Fibroblast of villous mesenchyme (primary cell): ENCODE results near the gene MEIG1. TPM values are rescaled to one million over a fixed set of nuclear protein-coding genes. Genes with fewer than 3 reads are reported as not detected.
"Not testable (repeated sequence)": the region's sequence is repeated elsewhere in the genome, so short reads cannot be mapped to it uniquely, and the experiment has no call there.

ENCODE experiments used
- DNase-seq: peaks from one replicate; pipeline ENCODE4 v3.0.0-alpha.2; 2010; ENCODE audit warnings: low read depth
- H3K4me3 ChIP-seq: 2 replicates; pipeline ENCODE4 v1.5.1; 2011; ENCODE audit warnings: low read depth, mild to moderate bottlenecking, low read length
- CTCF ChIP-seq: IDR thresholded peaks from 2 replicates; pipeline ENCODE4 v1.5.1; 2012; ENCODE audit warnings: low read depth, mild to moderate bottlenecking, low read length; ENCODE audit not compliant: insufficient read depth
- total RNA-seq: library from RNA; depleted of rRNA; stranded (reverse); fragments of >200 nt; gene quantifications from 2 replicates; pipeline ENCODE4 v1.2.3, GENCODE V29; 2012

Gene MEIG1
- total RNA-seq, 1 donor, result not detected

GRCh38 chr10:14954934-14955333 lies 4.3 kb upstream of the MEIG1 start:
- H3K4me3 ChIP-seq, result no peak overlapping the region
- TF ChIP-seq CTCF, result no peak
- DNase-seq, result no peak

- DNase-seq, result no peak
- TF ChIP-seq CTCF, result no peak
- H3K4me3 ChIP-seq, result peak overlapping the region; percentile 82
Observed at GRCh38 chr10:14958872-14959220, 342 bp upstream of the MEIG1 start.

- no peak for TF ChIP-seq CTCF
- DNase-seq, result no peak
- H3K4me3 ChIP-seq, result no peak overlapping the region
Observed at GRCh38 chr10:14967897-14968296, 8.7 kb downstream of the MEIG1 start.

- peak; percentile 70 for TF ChIP-seq CTCF
- peak; percentile 34 for DNase-seq
- H3K4me3 ChIP-seq, result no peak overlapping the region
Observed at GRCh38 chr10:14971867-14972448, 12.8 kb downstream of the MEIG1 start.

DNA sequence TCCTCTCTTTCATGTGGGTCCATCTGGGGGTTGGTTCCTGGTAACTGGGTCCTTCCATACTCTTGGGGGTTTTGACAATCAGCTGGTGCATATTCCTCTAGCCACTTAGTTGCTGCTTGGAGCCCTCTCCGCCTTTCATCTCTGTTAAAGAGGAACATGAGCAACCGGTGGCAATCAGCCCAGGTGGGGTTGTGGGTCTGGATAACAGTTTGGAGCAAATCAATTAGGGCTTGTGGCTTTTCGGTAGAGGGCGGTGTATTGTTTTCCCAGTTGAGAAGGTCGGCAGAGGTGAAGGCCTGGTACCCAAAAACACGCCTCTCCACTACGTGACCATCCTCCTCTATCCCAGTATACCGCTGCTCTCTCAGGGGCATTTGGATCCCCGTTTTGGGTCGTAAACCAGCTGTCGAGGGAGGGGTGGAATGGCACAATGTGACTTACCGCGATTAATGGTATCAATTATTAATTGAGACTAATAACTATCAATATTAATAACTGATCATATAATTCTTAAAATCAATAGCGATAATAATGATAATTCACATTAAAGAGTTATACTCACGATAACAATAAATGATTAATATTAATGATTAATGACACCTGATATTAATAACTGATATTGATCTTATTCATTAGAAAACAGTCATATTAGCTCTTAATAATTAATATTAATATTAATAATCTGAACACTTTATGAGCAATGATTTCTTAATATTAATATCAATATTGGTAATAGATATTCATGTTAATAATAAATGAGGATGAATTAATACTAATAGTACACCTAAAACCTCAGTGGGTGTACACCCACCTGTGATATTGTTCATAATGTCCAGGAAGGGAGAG lies 15.2 kb downstream of the MEIG1 start:
- DNase-seq, H3K4me3 ChIP-seq: not testable (repeated sequence)

DNA sequence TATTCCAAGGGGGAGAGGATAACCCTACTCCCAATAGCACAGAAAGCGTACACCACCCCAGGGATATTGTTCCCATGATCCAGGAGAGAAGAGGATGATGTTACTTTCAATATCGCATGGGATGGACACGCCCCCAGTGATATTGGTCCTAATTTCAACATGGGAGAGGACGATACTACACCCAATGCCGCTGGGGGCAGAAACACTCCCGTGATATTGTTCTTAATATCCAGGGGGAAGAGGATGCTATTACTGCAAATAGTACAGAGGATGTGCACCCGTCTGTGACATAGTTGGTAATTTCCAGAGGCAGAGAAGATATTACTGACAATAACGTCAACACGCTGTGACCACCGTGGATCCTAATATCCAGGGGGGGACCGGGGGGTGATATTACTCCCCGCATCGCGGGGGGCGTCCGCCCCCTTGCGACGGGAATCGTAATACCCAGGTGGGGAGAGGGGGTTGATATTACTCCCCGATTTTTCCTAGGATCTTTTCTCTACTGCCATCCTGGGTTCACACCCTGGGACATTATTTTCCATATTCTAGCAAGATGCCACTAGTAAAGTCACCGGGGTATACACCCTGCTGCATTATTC lies 16.6 kb downstream of the MEIG1 start:
- DNase-seq, result no peak
- TF ChIP-seq CTCF, result peak; percentile 24
- no peak overlapping the region for H3K4me3 ChIP-seq

DNA sequence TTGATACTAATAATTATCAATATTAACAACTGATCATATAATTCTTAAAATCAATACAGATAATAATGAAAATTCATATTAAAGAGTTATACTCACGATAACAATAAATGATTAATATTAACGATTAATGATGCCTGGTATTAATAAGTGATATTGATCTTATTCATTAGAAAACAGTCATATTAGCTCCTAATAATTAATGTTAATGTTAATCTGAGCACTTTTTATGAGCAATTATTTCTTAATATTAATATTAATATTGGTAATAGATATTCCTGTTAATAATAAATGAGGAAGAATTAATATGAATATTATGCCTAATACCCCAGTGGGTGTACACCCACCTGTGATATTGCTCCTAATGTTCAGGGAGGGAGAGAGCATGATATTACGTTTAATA lies 23.6 kb downstream of the MEIG1 start:
- DNase-seq, result no peak
- H3K4me3 ChIP-seq, result no peak overlapping the region
- no peak for TF ChIP-seq CTCF

- not testable (repeated sequence) for DNase-seq, H3K4me3 ChIP-seq
Observed at GRCh38 chr10:14989552-14989951, 30.4 kb downstream of the MEIG1 start.
